NCI-H1694 treated with DMSO at 0.1 percent for 48 hours (cell line): ENCODE data around the gene SPATS2.
"Not testable (repeated sequence)": the region's sequence is repeated elsewhere in the genome, so short reads cannot be mapped to it uniquely, and the experiment has no call there.

Experiments
- DNase-seq: peaks from one replicate; lab custom pipeline; 2025; lab: John Stamatoyannopoulos, UW

SPATS2 gene

DNA sequence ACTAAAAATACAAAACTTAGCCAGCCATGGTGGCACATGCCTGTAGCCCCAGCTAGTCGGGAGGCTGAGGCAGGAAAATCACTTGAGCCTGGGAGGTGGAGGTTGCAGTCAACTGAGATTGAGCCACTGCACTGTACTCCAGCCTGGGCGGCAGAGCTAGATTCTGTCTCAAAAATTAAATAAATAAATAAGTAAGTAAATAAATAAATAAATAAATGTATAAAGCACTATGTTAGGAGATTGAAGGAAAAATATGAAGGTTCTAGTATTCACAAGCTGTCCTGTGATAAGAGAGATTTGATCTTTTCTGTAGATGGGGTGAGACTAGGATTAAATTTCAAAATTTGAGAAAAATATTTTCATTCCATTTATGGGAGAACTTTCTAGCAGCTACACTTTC lies 14.9 kb upstream of the SPATS2 start:
- DNase-seq, result no peak

- no peak for DNase-seq
Observed at GRCh38 chr12:49355913-49356312, 11.3 kb upstream of the SPATS2 start.

DNA sequence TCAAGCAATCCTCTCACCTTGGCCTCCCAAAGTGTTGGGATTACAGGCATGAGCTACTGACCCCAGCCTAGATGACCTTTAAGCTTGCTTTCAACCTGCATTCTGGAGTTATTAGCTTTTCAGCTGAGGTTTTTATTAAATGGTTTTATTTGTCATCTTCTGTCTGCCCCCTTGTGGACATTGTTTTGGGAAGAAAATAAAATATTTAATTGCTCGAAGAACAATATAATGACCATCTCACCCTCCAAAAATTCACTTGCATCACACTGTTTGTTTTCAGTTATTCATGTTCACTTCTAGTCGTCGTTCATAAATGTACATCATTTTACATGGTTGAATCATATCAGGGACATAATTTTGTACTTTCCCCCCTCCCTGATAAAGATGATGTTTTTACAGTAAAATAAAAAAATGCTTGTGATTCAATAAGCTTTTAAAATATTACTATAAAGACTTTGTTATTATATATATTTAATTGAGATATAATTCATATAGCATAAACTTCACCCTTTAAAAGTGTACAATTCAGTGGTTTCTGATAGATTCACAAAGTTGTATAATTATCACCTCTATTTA lies 10.1 kb upstream of the SPATS2 start:
- DNase-seq, result peak; percentile 21

GRCh38 chr12:49358483-49359141 lies 8.7 kb upstream of the SPATS2 start:
- DNase-seq, result peak; percentile 68

DNA sequence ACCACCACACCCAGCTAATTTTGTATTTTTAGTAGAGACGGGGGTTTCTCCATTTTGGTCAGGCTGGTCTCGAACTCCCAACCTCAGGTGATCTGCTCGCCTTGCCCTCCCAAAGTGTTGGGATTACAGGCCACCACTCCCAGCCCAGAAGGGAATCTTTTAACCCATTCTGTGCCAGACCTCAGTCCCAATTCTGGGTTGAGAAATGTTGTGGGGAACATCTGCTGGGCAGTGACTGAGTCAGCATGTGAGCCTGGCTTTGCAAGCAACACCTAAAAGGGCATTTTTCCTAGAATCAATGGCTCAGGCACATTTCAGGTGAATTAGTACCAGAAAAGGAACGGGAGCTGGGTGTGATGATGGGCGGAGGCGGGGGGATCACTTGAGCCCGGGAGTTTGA lies 7.6 kb upstream of the SPATS2 start:
- no peak for DNase-seq

GRCh38 chr12:49362077-49362476 lies 5.2 kb upstream of the SPATS2 start:
- DNase-seq, result no peak

DNA sequence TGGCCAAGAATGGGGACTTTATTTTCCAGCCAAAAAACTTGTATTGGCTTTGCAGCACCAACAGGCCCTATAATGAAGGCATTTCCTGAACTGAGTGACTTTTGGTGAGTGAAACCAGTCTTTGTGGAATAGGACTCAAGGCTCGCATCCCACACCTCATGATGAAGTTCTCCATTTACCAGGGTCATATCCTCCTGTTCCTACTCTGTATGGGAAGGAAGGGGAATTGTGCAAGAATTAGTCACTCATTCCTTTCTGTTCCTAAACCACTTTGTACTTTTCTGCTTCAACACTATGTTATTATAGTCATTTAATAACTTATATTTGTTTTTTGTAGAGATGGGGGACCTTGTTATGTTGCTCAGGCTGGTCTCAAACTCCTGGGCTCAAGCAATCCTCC lies 2.3 kb upstream of the SPATS2 start:
- no peak for DNase-seq

GRCh38 chr12:49365542-49365941 lies 1.7 kb upstream of the SPATS2 start:
- DNase-seq, result no peak

DNA sequence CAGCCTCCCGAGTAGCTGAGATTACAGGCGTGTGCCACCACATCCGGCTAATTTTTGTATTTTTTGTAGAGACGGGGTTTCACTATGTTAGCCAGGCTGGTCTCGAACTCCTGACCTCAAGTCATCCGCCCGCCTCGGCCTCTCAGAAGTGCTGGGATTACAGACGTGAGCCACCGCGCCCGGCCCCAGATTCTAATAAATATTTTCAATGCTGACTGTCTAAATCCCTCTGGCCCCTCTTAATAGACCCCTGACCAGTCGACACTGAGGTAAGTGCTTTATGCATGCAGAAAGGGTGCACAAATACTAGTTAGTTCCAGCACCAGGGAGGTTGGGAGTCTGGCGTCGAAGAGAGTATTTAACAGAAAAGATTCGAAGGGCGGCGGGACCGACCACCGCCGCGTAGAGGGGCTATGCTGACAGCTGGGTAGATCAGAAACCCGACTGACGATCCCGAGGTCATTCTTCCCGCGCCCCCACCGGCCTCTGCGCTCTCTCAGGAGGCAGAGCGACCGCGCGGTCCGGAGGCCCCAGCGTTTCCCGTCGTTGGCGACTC lies 1.1 kb upstream of the SPATS2 start:
- no peak for DNase-seq

DNA sequence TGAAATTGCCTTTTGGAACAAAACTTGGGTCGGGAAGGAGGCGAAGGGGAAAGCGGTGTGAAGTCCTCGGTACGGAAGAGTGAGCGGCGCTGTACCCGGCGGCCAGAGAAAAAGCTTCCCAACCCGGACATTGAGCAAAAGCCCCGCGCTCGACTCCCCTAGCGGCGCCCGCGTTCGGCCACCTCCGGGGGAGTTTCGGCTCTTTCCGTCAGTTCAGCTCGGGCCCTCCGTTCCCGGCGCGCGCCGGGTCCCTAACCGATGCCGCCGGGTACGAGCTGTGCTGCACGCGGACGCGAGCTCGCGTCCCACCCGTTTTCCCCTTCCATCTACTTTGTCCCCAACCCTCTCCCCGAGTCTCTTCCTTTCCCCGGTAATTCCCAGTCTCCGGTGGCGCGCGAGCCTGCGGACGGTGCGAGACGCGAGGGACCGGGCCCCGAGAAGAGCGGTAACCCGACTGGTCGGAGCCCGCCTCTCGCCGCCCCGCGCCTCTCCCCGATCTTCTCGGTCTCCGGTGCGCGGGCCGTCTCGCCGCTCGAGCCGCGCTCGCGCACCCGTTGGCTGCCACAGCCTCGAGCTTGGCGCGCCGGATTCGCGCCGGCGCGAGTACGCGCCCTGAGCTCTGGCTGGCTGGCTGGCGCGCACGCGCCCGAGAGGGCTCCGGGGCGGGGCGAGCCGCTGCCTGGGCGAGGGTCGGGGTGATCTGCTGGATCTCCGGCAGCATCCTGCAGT lies 446 bp upstream of the SPATS2 start:
- peak; percentile 62 for DNase-seq

GRCh38 chr12:49368240-49368600 lies 958 bp downstream of the SPATS2 start:
- DNase-seq, result no peak

DNA sequence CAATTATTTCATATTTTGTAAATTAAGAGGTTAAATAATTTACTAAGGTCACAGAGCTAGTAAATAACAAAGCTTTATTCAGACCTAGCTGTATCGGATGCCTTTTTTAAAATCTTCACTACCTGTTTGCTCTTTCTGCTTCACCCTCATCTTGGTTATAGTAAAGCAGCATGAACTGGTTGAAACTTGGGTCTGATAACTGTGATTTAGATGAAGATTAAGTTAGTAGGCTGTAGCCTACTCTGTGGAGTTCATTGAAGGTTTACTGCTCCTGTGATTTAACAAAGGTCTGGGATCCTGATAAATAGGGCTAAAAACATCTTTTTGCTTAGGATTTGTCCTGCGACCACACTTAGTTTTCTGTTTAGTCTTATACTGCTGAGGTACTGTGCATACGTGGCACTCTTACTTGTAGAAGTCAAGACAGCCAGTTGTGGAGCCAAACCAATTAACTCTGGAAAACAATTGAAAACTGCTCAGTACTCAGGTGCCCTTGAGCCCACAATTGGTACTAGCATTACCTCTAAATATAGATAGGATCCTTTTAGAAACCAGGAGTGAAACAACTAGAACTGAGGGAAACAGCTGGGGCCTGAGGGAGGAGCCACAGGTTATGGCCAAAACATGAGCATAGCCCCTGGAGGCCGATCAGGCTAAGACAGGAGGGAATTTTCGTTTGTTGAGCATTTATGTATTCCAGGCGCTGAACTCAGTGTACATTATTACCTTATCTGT lies 2.3 kb downstream of the SPATS2 start:
- peak; percentile 17 for DNase-seq

DNA sequence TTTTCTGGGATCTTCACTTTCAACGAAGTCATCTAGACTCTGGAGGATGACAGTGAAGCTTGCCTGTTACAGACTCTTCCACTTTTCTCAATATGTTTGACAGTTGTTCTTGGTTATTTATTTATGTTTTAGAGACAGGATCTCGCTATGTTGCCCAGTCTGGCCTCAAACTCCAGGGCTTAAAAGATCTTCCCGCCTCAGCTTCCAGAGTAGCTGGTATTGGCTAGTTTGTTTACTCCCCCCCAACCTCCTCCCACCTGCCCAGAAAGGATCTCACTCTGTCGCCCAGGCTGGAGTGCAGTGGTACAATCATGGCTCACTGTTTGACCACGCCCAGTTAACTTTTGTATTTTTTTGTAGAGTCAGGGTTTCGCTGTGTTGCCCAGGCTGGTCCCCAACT lies 3.3 kb downstream of the SPATS2 start:
- no peak for DNase-seq

DNA sequence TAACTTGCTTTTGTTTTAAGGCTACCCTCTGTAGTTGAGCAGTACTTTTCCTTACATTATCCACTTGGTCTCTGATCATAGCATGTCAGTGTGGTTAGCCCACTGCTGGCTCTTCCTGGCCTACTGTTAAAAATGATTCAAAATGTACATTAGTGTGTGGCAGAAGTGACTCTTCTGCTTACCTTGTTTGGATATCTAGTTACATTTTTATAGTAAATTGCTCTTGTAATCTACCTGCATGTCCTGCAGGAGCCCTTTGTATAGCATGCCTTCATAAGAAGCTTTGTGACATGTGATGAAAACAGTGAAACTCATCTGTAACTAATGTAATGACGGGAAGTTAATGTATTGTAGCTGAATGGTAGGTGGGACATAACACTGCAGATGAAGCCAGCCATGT lies 8.1 kb downstream of the SPATS2 start:
- DNase-seq, result no peak

GRCh38 chr12:49377386-49377785 lies 10.1 kb downstream of the SPATS2 start:
- no peak for DNase-seq

GRCh38 chr12:49380184-49380583 lies 12.9 kb downstream of the SPATS2 start:
- not testable (repeated sequence) for DNase-seq

GRCh38 chr12:49388682-49389386 lies 21.6 kb downstream of the SPATS2 start:
- DNase-seq, result no peak

DNA sequence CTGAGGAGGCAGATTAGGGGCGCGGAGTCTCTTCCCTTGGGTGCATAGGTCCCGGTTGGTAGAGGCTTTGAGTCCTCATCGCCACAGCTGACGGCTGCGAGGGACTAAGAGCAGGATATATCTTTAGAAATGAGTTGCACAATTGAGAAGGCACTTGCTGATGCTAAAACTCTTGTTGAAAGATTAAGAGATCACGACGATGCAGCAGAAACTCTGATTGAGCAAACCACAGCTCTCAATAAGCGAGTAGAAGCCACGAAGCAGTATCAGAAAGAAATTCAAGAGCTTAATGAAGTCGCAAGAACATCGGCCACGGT lies 22.1 kb downstream of the SPATS2 start:
- no peak for DNase-seq

- DNase-seq, result no peak
Observed at GRCh38 chr12:49397000-49397399, 29.7 kb downstream of the SPATS2 start.

- no peak for DNase-seq
Observed at GRCh38 chr12:49400304-49400703, 33.0 kb downstream of the SPATS2 start.

- no peak for DNase-seq
Observed at GRCh38 chr12:49403971-49404450, 36.7 kb downstream of the SPATS2 start.

- no peak for DNase-seq
Observed at GRCh38 chr12:49404956-49405355, 37.7 kb downstream of the SPATS2 start.
